HG02678 (cell line): Measurements from ENCODE around the gene FGFR2.
"Not testable (repeated sequence)": the region's sequence is repeated elsewhere in the genome, so short reads cannot be mapped to it uniquely, and the experiment has no call there.

Experiments
- ATAC-seq: cut with Tn5 transposase; IDR thresholded peaks from one replicate; pipeline ENCODE4 v1.9.1; 2021; ENCODE audit warnings: mild to moderate bottlenecking, moderate library complexity; ENCODE audit not compliant: unreplicated experiment

Gene FGFR2

DNA sequence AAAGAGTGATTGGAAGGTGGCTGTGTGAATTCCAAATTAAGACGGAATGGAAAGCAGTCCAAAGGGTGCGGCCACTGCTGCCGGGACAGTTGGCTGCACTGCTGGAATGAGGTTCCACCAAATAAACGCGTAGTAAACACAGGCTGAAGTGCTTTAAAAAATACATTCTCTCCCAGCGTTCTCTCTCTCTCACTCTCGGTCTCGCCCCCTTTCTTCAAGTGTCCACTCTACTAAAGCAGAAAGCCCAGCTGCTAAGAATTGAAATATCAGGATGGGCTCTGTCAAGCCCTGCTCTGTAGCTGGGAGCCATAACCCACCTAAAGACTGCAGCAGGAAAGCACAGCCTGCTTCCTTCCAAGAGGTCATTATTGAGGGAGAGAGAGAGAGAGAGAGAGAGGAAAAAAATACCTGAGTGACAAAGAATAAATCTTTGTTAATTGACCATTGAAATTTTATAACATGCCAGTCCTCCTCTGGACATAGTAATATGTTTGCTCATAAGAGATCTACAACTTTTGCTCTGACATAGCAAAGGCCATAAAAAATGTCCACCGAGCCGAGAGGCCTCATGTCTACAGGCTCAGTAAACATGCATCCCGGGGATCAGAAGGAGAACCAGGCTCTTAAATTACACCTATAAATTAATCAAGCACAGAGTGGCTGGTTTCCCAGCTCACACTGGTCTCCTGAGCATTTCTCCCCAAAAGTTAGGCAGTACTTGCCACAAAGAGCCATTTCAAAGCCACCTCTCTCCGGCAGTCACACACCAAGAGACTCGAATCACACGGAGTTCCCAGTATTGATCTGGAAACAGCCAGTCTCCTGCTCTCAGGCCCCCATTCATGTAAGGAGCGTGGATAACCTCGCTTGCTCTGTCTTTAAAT, 72.8 kb downstream of the FGFR2 start:
- ATAC-seq = no peak

DNA sequence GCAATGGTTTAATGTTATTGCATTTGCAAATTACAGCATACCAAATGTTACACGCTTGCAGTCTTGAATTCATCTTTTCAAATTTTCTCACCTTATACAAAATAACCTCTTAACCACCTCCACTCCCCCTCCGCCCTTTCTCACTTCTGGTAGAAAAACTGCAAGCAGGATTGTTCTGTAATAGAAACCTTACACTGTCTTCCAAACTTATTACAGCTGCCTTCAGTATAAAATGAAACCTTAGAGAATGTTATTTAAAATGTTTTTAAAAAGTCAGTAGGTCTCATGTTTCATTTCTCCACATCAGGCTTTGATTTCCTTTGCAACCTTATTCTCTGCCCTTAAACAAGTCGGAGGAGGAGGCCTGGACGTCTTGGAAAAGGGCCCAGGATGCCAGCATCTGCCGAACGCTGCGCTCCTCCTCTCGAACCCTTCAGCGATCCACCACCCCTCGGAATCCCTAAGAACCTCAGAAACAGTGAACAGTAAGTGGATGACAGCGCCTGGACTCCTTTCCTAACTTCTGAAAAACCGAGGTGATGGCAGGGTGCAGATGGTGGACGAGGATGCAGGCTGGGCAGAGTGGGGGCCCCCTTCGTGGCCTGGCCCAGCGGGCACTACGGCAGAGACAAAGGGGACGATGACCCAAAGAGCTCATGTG, 74.0 kb downstream of the FGFR2 start:
- no peak for ATAC-seq

DNA sequence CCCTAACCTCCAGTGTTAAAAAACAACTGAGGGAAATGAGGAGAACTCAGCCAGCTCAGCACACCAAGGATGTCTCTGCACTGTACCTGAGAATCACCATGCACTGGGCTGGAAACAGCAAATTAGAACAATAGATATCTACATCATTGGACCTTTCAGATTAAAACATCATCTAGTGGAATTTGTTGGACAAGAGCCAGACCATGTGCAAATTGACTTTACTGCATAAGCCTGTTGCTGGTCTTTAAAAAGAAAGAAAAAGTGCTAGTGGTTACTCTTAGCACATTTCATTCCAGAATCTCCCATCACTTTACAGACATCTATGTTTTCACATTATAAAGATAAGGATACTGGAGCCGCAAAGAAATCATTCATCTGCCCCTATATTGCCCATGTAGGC, 75.4 kb downstream of the FGFR2 start:
- ATAC-seq = no peak

- ATAC-seq = no peak
Measured at GRCh38 chr10:121521794-121522556, 76.3 kb downstream of the FGFR2 start.

- ATAC-seq = not testable (repeated sequence)
Measured at GRCh38 chr10:121520526-121520925, 77.7 kb downstream of the FGFR2 start.

- ATAC-seq = no peak
Measured at GRCh38 chr10:121519901-121520493, 78.2 kb downstream of the FGFR2 start.

DNA sequence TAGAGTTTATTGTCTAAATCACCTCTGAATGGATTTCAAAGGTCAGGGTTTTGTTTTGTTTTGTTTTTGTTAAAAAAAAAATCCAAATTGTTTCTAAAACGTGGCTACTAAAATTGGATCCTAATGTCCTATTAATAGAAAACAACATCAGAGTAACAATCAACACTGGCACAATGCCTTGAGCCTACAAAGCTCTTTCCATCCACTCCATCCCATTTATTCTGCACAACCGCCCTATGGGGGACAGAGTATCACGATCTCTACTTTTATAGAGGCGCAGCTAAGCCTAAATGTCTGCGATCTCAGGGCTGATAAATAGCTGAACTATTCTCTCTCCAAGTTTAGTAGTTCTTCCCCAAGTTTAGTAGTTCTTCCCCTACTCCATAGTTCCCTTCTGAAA, 78.8 kb downstream of the FGFR2 start:
- no peak for ATAC-seq

DNA sequence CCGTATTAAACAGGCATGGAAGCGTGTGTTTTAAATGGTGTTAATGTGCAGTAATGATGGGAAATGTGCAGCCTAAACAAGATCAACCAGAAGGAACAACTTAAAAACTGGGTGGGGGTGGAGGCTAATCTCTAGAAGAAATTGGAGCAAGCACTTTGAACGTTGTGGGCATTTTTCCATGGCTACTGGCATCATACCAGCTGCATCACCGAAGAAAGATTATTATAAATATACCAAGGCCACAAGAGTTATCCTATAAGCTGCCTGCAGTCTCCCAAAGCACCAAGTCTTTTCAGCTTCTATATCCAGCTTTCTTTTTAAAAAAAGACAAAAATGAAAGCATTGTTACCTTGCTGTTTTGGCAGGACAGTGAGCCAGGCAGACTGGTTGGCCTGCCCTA, 79.9 kb downstream of the FGFR2 start:
- no peak for ATAC-seq

DNA sequence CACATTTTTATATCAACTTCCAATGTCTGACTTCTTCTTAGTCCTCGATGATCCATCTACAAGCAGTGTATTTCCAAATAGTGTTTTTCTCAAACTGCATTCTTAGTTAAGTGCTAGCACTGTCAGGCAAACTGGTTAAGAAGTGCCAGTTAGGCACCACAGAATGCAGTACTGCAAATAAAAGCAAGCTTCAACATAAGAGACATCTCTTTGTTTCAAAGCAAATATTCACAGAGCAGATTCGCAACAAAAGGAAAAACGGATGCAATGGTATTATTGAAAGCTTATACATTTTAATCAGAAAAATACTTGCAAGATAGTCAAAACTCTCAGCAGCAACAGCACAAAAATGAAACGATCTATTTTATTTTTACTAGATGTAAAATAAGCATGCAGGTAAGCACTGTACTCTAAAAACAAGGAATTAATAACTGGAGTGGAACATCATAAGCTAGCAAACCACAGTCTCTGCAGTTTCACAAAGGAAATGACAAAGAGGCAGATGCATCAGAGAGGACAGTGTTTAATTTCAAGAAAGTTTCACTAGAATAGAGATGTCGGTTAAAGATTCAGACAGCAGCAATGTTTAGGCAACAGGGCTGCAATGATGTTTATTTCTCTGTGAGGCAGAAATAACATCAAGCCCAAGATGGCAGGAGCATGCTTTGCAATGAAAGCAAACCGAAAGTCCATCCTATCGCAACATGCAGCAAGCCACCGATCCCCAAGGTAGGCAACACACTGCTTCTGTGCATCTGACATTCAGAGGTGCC, 82.0 kb downstream of the FGFR2 start:
- ATAC-seq = peak; percentile 88

GRCh38 chr10:121514141-121514865, 83.9 kb downstream of the FGFR2 start:
- ATAC-seq = no peak

DNA sequence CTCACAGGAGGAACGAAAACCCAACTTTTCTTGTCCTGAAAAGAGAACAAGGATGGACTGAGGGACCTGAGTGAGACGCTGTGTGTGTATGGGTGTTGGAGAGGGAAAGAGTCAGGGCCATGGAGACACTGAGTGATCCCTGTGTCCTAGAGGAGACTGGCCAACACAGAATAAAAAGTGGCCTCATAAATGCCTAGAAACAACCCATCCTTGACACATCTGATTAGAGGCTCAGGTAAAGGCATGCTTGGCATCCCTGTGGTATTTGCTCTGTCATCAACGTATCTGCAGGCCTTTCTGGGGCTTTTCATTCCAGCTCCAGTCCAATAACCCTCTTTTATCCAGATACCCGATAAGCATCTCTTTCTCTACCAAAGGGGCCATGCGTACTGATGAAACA, 86.3 kb downstream of the FGFR2 start:
- no peak for ATAC-seq

GRCh38 chr10:121511460-121511859, 86.8 kb downstream of the FGFR2 start:
- ATAC-seq = no peak

DNA sequence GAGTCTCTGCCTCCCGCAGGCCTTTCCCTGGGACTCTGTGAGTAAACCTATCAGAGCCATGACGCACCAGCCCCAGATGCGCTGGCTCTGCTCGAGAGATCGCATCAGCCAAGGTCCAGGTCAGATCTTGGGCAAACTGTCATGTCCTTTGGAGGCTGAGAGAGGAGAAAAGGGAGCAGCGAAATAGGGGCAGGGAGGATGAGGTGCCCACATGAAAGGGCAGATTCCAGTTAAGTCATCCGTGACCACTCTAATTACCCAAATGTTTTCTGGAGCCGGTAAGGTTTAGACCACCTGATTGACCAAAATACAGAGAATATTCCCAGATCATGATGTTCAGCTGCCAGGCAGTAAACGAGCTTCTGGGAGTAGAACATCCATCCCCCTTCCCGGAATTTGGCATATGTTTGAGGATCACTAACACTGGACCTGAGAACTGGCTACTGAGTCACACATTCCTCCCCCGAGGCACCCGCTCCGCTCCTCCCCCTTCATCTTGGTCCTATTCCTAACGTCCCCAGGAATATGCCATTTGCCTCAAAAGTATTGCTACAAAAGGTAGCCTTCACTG, 88.0 kb downstream of the FGFR2 start:
- no peak for ATAC-seq

DNA sequence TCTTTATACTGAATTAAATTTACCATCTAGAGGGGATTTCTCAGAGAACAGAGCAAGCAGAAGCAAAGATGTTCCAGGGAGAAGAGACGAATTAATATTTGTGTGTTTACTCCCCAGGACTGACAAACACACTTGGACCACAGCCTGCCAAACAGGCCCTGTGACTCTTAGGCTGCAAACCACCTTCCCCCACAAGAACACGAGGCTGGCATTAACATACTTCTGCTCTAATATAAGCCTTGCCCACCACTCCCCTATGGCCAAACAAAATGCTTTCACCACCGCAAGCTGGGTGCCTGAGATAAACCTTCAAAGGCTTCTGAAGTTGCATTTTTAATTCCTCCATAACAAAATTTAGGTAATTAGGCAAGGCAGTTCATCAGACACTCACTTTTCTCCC, 88.4 kb downstream of the FGFR2 start:
- no peak for ATAC-seq

GRCh38 chr10:121509112-121509511, 89.1 kb downstream of the FGFR2 start:
- ATAC-seq = no peak

DNA sequence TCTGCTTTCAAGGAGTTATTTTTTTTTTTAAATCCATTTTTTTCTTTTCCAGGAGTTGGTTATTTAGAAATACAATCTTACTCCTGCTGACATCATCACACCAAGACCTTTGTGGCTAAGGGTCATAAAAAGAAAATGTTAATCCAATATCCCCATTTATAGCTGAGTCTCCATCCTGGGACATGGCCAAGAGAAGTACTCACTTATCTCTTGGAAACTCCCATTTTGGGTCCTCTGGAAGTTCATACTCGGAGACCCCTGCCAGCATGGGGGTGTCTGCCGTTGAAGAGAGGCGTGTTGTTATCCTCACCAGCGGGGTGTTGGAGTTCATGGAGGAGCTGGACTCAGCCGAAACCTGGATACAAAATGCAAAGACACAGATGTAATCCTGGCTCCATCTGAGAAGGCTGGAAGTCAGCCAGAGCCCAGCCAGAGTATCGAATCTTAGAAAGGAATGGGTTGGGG, 94.6 kb downstream of the FGFR2 start:
- no peak for ATAC-seq

DNA sequence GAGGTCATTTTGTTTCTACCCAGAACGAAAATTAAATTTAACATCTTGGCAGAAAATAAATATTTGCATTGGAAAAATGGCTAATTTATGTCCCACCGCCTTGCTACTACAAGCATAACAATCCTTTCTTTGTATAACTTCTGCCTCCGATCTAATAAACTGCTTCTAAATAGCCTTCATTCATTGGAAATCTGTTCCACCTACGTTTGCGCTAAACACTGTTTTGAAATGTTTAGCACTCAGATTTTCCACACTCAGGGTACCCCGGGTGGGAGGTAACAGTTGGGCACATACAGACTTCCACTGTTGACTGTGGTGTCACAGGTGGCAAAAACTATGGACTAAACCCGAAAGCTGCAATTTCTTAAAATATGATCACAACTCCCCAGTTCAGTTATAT, 96.4 kb downstream of the FGFR2 start:
- no peak for ATAC-seq

DNA sequence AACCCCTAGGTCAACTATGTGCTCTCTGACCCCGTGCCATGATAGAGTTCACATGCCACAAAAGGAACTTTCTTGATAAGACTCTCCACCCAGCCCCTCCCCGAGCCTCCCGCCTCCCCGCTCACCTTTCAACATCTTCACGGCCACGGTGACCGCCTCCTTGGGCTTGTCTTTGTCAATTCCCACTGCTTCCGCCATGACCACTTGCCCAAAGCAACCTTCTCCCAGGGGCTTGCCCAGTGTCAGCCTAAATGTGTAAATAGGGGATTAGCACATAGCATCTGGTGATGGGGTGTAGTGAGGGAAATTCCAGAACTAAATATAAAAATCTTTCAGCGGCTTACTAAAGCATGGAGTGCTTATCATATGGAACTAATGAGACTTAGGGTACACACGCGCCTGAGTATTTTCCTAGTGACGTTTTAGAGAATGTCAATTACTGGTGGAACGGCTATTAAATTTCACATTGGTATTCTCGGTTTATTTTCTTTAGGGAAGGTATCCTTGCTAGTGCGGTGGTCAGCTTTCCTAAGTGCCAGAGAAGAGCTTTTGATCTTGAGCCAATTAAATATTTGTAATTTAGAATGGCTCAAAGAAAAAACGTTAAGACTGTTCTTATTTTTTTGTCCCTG, 97.4 kb downstream of the FGFR2 start:
- ATAC-seq = no peak
